HG03159 (cell line): ENCODE measurements around the gene PPP1R13B.
A peak's percentile ranks its signal among the peaks of the same experiment; 100 is the strongest.

ENCODE experiments used
- ATAC-seq: cut with Tn5 transposase; IDR thresholded peaks from one replicate; pipeline ENCODE4 v1.9.1; 2021; ENCODE audit warnings: mild to moderate bottlenecking, moderate library complexity; ENCODE audit not compliant: unreplicated experiment

PPP1R13B gene

GRCh38 chr14:103702497-103703432, 144.6 kb downstream of the PPP1R13B start:
- no peak for ATAC-seq

- no peak for ATAC-seq
These were observed 145.3 kb downstream of the PPP1R13B start for GRCh38 chr14:103702095-103702494.

DNA sequence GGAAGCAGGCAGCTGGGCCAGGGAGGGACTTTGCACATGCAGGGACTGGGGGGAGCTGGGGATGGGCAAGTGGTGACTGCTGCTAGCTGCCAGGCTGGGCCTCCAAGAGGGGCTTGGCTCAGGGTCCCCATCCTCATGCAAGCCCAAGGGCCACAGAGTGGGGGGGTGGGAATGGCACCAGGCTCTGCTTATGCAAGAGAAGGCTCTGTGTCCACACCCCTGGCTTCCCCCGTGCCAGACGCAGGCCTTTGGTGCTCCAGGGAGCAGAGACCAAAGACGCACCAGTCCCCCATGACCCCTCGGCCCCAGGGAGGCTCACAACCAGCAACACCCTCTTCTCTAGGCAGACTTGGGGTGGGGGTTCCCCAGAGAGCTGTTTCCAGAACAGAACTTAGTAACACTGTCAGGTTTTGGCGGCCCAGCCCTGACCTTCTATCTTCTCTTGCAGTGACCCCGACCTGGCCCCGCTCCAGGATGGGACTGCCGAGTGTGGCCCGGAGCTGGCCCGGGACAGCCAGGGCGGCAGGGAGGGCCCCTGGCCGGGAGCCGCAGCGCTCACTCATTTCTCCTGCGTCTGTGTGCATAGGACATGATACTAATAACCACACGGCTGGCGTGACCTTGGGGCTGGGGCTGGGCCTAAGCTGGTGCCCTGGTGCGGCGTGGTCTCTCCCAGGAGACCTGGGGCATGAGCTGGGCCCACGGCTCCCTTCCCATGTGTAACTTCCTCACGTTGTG, 146.5 kb downstream of the PPP1R13B start:
- no peak for ATAC-seq

DNA sequence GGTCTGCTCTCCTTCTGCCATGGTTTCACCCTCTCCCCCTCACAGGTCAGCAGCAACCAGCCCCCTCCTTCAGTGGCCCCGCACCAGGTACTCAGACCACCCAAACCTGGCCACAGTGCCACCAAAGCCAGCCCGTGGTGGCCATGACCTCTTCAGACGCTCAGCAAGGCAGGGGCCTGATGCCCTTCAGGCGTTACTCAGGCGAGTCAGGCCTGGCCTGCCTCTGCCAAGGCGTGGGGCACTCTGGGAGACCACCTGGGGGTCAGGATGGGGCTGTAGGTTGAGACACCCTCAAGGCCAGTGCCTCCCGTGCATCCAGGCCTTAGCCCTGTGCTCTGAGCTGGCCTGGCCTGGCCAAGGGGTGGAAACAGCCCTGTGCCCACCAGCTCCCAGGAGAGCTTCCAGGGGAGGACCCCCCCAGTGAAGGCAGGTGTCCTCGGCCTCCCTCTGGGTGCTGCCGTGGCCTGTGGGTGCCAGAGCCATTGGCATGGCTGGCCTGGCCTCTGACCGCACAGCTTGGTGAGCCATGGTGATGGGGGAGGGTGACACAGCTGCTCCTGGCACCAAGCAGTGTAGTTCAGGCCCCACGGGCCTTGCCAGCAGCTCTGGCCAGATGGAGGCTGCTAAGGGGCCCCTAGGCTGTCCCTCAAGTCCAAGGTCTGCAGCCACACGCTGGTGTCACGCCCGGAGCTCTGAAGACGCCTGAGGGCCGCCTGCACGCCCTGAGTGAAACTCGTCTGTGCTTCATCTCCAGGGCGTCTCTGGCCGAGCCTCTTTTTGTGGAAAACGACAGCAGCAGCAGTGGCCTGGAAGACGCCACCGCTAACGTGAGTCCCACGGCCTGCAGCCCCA, 147.2 kb downstream of the PPP1R13B start:
- ATAC-seq = no peak

DNA sequence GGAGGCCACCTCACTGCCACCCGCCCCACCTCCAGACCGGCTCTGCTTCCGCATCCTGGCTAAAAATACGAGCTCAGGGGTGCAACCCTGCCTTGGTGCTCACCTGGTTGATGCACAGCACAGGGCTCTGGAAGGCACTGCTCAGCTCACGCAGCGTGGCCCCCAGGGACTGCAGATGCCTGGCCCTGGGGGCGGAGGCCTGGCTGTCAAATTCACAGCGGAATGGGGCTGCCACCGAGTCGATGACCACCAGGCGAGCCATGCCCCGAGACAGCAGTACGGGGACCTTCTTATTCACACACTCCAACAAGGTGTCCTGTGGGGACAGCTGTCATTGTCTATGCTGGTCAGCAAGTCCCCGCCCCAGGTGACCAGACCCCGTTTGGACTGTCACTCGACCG, 148.1 kb downstream of the PPP1R13B start:
- ATAC-seq = no peak

DNA sequence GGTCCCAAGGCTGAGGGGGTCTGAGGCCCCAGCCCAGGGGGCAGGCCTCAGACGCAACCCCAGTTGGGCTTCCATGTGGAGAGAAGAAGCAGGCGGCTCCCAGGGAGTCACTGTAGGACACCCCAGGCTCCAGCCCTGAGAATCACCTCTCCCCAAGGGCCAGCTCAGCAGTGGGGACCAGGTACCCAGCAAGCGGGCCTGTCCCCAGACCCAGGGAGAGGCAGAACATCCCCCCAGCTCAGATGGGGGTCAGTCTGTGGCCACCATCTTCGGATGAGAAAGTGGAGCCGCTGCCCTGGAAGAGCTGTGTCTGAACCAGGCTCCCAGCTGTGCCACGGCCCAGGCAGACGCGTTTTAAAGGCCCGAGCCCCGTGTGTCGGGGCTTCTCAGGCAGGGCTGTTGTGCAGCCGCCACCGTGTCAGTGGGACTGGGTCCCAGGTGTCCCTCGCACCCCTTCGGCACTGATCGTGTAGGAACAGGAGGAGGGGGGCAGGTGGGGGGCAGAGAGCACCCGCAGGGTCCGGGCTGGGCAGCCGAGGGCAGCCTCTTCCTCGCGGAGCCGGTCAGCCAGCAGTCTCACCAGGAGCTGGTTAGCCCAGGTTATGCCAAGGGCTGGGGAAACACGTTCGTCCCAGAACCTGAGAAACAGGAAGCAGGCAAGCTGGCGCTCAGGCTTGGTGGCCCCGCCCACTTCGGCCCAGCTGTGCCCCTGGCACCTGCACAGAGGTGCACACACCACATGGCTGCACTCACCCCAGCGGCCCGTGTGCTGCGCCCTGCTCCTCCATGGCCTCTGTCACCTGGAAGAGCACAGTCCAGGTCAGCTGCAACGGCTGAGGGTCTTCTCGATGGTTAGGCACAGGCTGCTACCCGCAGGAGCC, 148.8 kb downstream of the PPP1R13B start:
- ATAC-seq = no peak

DNA sequence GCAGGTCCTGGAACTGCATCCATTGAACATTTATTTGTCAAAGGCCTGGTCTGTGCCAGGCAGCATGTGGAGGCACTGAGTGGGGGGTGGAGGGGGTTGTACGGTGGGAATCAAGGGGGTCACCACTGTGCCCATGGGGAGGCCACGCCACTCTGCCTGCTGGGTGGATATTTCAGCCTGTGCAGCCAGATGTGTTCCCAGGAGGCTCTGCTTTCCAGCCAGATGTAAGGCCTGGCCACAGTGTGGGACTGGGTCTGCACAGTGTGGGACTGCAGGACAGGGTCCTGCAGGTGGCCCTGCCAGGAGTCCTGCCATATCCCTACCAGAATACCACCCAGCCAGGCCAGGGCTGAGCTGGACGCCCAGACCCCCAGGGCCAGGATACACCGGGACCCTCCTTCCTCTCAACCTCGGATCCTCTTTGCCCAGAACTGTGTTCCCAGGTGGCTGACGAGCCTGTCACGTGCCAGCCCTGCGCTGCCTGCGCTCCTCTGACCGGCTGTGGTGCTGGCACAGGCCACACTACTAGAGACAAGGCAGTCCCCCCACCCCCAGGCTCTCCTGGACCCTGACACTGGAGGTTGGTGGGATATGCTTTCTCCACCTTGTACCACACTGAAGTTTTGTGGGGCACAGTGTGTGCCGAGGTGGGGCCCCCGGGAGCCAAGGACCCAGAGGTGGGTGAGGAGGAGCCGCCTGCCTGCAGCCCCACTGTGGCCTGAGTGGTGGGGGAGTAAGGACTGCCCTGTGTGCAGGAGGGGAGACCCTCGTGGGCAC, 149.6 kb downstream of the PPP1R13B start:
- no peak for ATAC-seq

DNA sequence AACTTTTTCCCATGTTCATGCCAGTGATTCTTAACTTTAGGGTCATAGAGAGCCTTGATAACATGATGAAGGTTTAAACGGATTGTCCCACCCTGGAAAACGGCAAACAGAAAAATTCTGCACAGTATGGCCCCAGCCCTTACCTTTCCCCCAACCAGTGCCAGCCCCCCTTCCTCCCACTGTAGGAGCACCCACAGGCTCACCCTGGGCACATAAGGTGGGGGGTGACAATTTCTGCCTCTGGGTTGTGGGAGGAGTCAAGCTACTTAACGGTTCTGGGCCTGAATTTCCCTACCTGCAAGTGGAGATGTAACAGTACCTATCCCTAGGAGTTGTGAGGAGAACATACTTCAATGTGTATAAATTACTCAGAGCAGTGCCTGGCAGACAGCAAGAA, 150.2 kb downstream of the PPP1R13B start:
- no peak for ATAC-seq

DNA sequence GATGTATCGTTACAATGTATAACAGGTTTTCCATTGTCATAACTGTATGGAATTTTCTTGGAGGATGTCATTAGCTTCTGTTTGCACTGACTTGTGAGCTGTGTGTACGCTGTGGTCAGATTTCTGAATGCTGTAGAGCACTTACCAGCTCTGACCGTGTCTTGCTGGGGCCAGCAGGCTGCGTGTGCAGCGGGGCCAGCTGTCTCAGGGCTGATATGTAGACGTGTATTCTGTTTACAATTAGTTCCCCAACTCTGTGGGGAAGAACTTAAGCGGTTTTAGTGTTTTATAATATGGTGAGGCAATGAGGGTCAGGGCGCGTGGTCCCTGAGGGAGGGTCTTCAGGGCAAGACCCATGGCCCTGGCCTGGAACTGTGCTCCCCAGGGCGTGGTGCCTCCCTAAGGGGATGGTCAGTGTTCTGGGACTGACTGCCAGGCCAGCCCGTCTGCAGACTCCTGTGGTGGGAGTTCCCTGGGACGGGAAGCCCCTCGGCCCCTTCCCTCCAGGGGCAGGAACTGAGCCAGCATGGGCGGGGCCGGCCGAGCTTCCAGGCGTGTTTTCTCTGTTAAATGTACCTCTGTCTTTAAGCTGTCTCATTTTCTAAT, 150.8 kb downstream of the PPP1R13B start:
- no peak for ATAC-seq

- ATAC-seq = no peak
These were observed 151.3 kb downstream of the PPP1R13B start for GRCh38 chr14:103696070-103696402.

- ATAC-seq = no peak
These were observed 151.9 kb downstream of the PPP1R13B start for GRCh38 chr14:103695296-103696069.

- ATAC-seq = no peak
These were observed 152.8 kb downstream of the PPP1R13B start for GRCh38 chr14:103694572-103695026.

DNA sequence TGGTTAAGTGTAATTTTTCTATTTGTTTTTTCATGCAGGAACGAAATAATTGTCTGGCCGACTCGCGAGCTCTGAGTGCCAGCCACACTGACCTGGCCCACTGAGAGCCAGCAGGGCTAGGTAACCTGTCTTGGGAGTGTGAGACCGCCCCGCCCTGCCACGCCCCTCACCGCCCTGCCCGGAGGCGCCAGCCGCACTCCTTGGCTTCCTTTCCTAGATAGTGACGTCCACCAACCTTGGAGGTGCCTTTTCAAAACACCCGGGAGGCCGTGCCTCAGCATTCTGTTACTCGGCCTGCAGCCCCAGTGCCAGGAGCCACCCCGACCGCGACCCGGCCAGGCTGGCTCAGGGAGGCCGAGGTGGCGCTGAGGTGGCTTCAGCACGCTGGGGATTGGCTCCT, 153.9 kb downstream of the PPP1R13B start:
- ATAC-seq = no peak

DNA sequence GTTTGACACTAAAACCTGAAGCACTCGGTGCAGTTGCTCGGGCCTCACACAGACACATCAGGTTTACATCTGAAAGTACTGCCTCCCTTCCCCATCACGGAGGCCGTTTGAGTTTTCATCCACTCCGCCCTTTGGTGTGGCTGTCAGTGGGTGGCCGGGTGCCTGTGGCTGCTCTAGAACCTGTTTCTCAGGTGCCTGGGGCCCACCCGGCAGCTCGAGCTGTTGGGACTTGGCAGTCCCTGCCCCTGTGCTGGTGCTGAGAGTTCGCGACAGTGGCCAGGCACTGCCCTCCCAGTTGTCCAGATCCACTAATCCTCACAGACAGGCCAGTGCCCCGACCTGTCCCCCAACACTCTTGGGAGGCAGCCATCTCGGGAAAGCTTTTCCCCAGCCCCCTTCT, 154.5 kb downstream of the PPP1R13B start:
- ATAC-seq = no peak

GRCh38 chr14:103692159-103692558, 155.2 kb downstream of the PPP1R13B start:
- peak; percentile 25 for ATAC-seq

DNA sequence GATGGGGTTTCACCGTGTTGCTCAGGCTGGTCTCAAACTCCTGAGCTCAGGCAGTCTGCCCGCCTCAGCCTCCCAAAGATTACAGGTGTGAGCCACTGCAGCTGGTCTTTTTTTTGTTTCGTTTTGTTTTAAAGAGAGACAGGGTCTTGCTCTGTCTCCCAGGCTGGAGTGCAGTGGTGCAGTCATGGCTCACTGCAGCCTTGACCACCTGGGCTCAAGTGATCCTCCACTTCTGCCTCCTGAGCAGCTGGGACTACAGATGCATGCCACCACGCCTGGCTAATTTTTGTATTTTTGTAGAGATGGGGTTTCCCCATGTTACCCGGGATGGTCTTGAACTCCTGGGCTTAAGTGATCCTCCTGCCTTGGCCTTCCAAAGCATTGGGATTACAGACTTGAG, 155.7 kb downstream of the PPP1R13B start:
- peak; percentile 72 for ATAC-seq

- no peak for ATAC-seq
These were observed 157.0 kb downstream of the PPP1R13B start for GRCh38 chr14:103690332-103690731.
